Body of pancreas (tissue), 4 donors: ENCODE data around the gene ASTN1.
A peak's percentile ranks its signal among the peaks of the same experiment; 100 is the strongest.

Experiments used
- CTCF ChIP-seq, 7 experiments: fragments of 450-650 bp in 4 of 7; fragments of 200-600 bp in 3 of 7; sonication (generic) in 3 of 7; IDR thresholded peaks; one replicate each; pipeline ENCODE4 v1.5.1; 2016 to 2019; ENCODE audit warnings: antibody characterized with exemption in 7 of 7
- POLR2A ChIP-seq, 3 donors: fragments of 450-650 bp; IDR thresholded peaks; one replicate each; pipeline ENCODE4 v1.6.1; 2016; ENCODE audit warnings: antibody characterized with exemption in 3 of 3, mild to moderate bottlenecking in 2 of 3

- TF ChIP-seq CTCF (IDR thresholded peaks at IDR 0.05) = peak; percentile 27 to 87 (median 66)
- no peak for TF ChIP-seq POLR2A (IDR thresholded peaks at IDR 0.05)
Measured at GRCh38 chr1:176843352-176844297, 320.9 kb downstream of the ASTN1 start.
